ENCODE data around the gene DMRTC2.

Gene DMRTC2

GRCh38 chr19:41861116-41861768, 16.4 kb downstream of the DMRTC2 start:
- Histone ChIP-seq H3K27ac (ENCODE audit: low read depth, low read length) (peak overlapping the region; percentile 81), H3F3A (ENCODE audit: control insufficient read depth, insufficient read depth) (peaks cover 50% of the 10 kb centered on the region), H3K27me3 (ENCODE audit: control insufficient read depth, low read length) (no peaks in the 10 kb centered on the region), H3K4me3 (ENCODE audit: low read length) (peak overlapping the region; percentile 87), H3K4me2 (ENCODE audit: low read length) (peak overlapping the region; percentile 88), H4K20me1 (ENCODE audit: control insufficient read depth, insufficient read depth, low read depth, low read length) (peaks cover 37% of the 10 kb centered on the region), H3K9me3 (ENCODE audit: control insufficient read depth, insufficient read depth, low read length) (no peaks in the 10 kb centered on the region), H3K4me1 (ENCODE audit: control insufficient read depth, low read length) (peaks cover 73% of the 10 kb centered on the region), H3K36me3 (ENCODE audit: control insufficient read depth, low read length) (peaks cover 58% of the 10 kb centered on the region), H3K79me2 (ENCODE audit: control insufficient read depth, low read length) (peaks cover 60% of the 10 kb centered on the region), H3K9me2 (replicated peaks; ENCODE audit: control insufficient read depth, low read length) (no peaks in the 10 kb centered on the region)
- TF ChIP-seq EZH2phosphoT487 (IDR thresholded peaks at IDR 0.05; ENCODE audit: borderline replicate concordance, low read length), result no peak
- TF ChIP-seq, protein P1, sequence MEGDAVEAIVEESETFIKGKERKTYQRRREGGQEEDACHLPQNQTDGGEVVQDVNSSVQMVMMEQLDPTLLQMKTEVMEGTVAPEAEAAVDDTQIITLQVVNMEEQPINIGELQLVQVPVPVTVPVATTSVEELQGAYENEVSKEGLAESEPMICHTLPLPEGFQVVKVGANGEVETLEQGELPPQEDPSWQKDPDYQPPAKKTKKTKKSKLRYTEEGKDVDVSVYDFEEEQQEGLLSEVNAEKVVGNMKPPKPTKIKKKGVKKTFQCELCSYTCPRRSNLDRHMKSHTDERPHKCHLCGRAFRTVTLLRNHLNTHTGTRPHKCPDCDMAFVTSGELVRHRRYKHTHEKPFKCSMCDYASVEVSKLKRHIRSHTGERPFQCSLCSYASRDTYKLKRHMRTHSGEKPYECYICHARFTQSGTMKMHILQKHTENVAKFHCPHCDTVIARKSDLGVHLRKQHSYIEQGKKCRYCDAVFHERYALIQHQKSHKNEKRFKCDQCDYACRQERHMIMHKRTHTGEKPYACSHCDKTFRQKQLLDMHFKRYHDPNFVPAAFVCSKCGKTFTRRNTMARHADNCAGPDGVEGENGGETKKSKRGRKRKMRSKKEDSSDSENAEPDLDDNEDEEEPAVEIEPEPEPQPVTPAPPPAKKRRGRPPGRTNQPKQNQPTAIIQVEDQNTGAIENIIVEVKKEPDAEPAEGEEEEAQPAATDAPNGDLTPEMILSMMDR (IDR thresholded peaks at IDR 0.05; ENCODE audit: low read depth, low read length, poor library complexity, severe bottlenecking), result no peak

- Histone ChIP-seq H3K4me3 (ENCODE audit: low read length) (peak overlapping the region; percentile 87), H3K36me3 (ENCODE audit: control insufficient read depth, low read length) (peaks cover 64% of the 10 kb centered on the region), H3K4me2 (ENCODE audit: low read length) (peak overlapping the region; percentile 88), H3K79me2 (ENCODE audit: control insufficient read depth, low read length) (peaks cover 66% of the 10 kb centered on the region), H4K20me1 (ENCODE audit: control insufficient read depth, insufficient read depth, low read depth, low read length) (peaks cover 37% of the 10 kb centered on the region), H3K9me3 (ENCODE audit: control insufficient read depth, insufficient read depth, low read length) (no peaks in the 10 kb centered on the region), H3K9me2 (replicated peaks; ENCODE audit: control insufficient read depth, low read length) (no peaks in the 10 kb centered on the region), H3K27ac (ENCODE audit: low read depth, low read length) (peak overlapping the region; percentile 81), H3K27me3 (ENCODE audit: control insufficient read depth, low read length) (no peaks in the 10 kb centered on the region), H3F3A (ENCODE audit: control insufficient read depth, insufficient read depth) (peaks cover 53% of the 10 kb centered on the region), H3K4me1 (ENCODE audit: control insufficient read depth, low read length) (peaks cover 79% of the 10 kb centered on the region)
- TF ChIP-seq EZH2phosphoT487 (IDR thresholded peaks at IDR 0.05; ENCODE audit: borderline replicate concordance, low read length), result no peak
- TF ChIP-seq, protein P1 (IDR thresholded peaks at IDR 0.05; ENCODE audit: low read depth, low read length, poor library complexity, severe bottlenecking), result no peak
Measured at GRCh38 chr19:41861846-41862245, 17.0 kb downstream of the DMRTC2 start.

DNA sequence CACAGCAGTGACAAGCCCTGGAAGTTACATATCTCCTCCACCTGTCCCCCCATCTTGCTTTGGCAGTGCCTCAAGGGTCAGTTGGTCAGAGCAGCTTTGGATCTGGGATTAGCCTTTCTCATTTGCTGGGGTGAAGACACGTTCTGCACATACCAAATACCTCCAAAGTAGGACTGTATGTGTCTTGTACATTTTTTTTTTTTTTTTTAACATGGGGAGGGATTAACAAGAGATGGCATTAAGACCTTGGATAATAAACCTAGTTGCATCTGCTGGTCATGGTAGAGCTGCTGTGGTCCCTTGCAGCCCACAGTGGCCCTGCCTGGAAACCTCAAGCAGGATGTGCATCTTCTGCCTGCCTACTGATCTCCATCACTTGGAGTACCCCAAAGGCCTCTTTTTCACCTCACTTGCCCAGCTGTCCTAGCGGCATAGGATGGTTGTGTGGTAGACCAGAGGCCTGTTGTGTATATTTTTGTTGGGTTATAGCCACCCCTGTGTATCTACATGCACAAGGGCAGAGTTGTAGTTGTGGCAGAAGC, 17.7 kb downstream of the DMRTC2 start:
- Histone ChIP-seq H3K4me1 (ENCODE audit: control insufficient read depth, low read length) (peaks cover 81% of the 10 kb centered on the region), H3K27ac (ENCODE audit: low read depth, low read length) (peak overlapping the region; percentile 81), H3K4me3 (ENCODE audit: low read length) (peak overlapping the region; percentile 87), H3K9me2 (replicated peaks; ENCODE audit: control insufficient read depth, low read length) (no peaks in the 10 kb centered on the region), H3K27me3 (ENCODE audit: control insufficient read depth, low read length) (no peaks in the 10 kb centered on the region), H3K4me2 (ENCODE audit: low read length) (peak overlapping the region; percentile 88), H4K20me1 (ENCODE audit: control insufficient read depth, insufficient read depth, low read depth, low read length) (peaks cover 37% of the 10 kb centered on the region), H3K9me3 (ENCODE audit: control insufficient read depth, insufficient read depth, low read length) (no peaks in the 10 kb centered on the region), H3K79me2 (ENCODE audit: control insufficient read depth, low read length) (peaks cover 73% of the 10 kb centered on the region), H3F3A (ENCODE audit: control insufficient read depth, insufficient read depth) (peaks cover 60% of the 10 kb centered on the region), H3K36me3 (ENCODE audit: control insufficient read depth, low read length) (peaks cover 70% of the 10 kb centered on the region)
- TF ChIP-seq EZH2phosphoT487 (IDR thresholded peaks at IDR 0.05; ENCODE audit: borderline replicate concordance, low read length), result no peak
- TF ChIP-seq, protein P1 (IDR thresholded peaks at IDR 0.05; ENCODE audit: low read depth, low read length, poor library complexity, severe bottlenecking), result no peak

Measured in DOHH2 (cell line).